Measurements from ENCODE around the gene MAPKAP1. TPM values are rescaled to one million over a fixed set of nuclear protein-coding genes. Genes with fewer than 3 reads are reported as not detected.

MAPKAP1 gene
- total RNA-seq, 4 donors from 2014 or later = 76.5 to 141 (median 87.5) TPM

GRCh38 chr9:125674981-125675973, 31.7 kb downstream of the MAPKAP1 start:
- no peak for TF ChIP-seq EP300 (IDR thresholded peaks at IDR 0.05)
- TF ChIP-seq POLR2A (IDR thresholded peaks at IDR 0.05) = no peak
- no peak for TF ChIP-seq CTCF (IDR thresholded peaks at IDR 0.05)
- no peak for TF ChIP-seq POLR2AphosphoS5 (IDR thresholded peaks at IDR 0.05)
- Histone ChIP-seq H3K9me3 (no peaks in the 10 kb centered on the region), H3K4me1 (peaks cover 0 to 2% (median 0%) of the 10 kb centered on the region in 3 donors), H3K27me3 (no peaks in the 10 kb centered on the region), H3K27ac (peak overlapping the region in 2 of 4 donors; percentile 4 to 34), H3K36me3 (peaks cover 0 to 8% of the 10 kb centered on the region in 2 donors), H3K4me3 (no peak overlapping the region)
- ATAC-seq = peak; percentile 74
- 76 to 77% methylated on average over 3 of the region's 3 CpGs for WGBS, 2 donors (ENCODE audit: low coverage in 1 of 2)

GRCh38 chr9:125672876-125673275, 34.1 kb downstream of the MAPKAP1 start:
- ATAC-seq = no peak
- no peak overlapping the region for H3K27ac ChIP-seq
- TF ChIP-seq EP300 (IDR thresholded peaks at IDR 0.05) = no peak
- no peak for TF ChIP-seq CTCF (IDR thresholded peaks at IDR 0.05)
- no peak for TF ChIP-seq POLR2A (IDR thresholded peaks at IDR 0.05)
- TF ChIP-seq POLR2AphosphoS5 (IDR thresholded peaks at IDR 0.05) = no peak
- H3K4me1 ChIP-seq = peaks cover 0 to 2% (median 0%) of the 10 kb centered on the region in 3 donors
- H3K4me3 ChIP-seq = no peak overlapping the region
- H3K27me3 ChIP-seq = no peaks in the 10 kb centered on the region
- no peaks in the 10 kb centered on the region for H3K9me3 ChIP-seq
- peaks cover 0 to 20% of the 10 kb centered on the region in 2 donors for H3K36me3 ChIP-seq
- WGBS, 2 donors (ENCODE audit: low coverage in 1 of 2) = 76 to 93% methylated on average over 3 of the region's 3 CpGs

- H3K27ac ChIP-seq = no peak overlapping the region
- no peak overlapping the region for H3K4me3 ChIP-seq
- H3K36me3 ChIP-seq = peaks cover 0 to 21% of the 10 kb centered on the region in 2 donors
- no peak for ATAC-seq
- no peaks in the 10 kb centered on the region for H3K9me3 ChIP-seq
- WGBS, 2 donors (ENCODE audit: low coverage in 1 of 2) = 35 to 55% methylated on average over 2 to 3 of the region's 3 CpGs
- TF ChIP-seq CTCF (IDR thresholded peaks at IDR 0.05) (no peak), POLR2AphosphoS5 (IDR thresholded peaks at IDR 0.05) (no peak), EP300 (IDR thresholded peaks at IDR 0.05) (no peak), POLR2A (IDR thresholded peaks at IDR 0.05) (no peak)
- H3K4me1 ChIP-seq = no peaks in the 10 kb centered on the region
- no peaks in the 10 kb centered on the region for H3K27me3 ChIP-seq
Measured at GRCh38 chr9:125663127-125663526, 43.9 kb downstream of the MAPKAP1 start.

GRCh38 chr9:125660557-125660956, 46.5 kb downstream of the MAPKAP1 start:
- H3K4me1 ChIP-seq = peaks cover 0 to 12% (median 0%) of the 10 kb centered on the region in 3 donors
- H3K4me3 ChIP-seq = no peak overlapping the region
- H3K27me3 ChIP-seq = no peaks in the 10 kb centered on the region
- no peaks in the 10 kb centered on the region for H3K9me3 ChIP-seq
- H3K27ac ChIP-seq = no peak overlapping the region
- TF ChIP-seq CTCF (IDR thresholded peaks at IDR 0.05) (no peak), POLR2A (IDR thresholded peaks at IDR 0.05) (no peak), EP300 (IDR thresholded peaks at IDR 0.05) (no peak), POLR2AphosphoS5 (IDR thresholded peaks at IDR 0.05) (no peak)
- peaks cover 0 to 10% of the 10 kb centered on the region in 2 donors for H3K36me3 ChIP-seq
- 90 to 96% methylated on average over 2 to 6 of the region's 6 CpGs for WGBS, 2 donors (ENCODE audit: low coverage in 1 of 2)
- ATAC-seq = no peak

Data from gastroesophageal sphincter (tissue), 4 donors.